HG03354 (cell line): ENCODE data around the gene CD8B.
"Not testable (repeated sequence)": the region's sequence is repeated elsewhere in the genome, so short reads cannot be mapped to it uniquely, and the experiment has no call there.

Experiments used
- ATAC-seq: cut with Tn5 transposase; IDR thresholded peaks from one replicate; pipeline ENCODE4 v1.9.1; 2021; ENCODE audit warnings: mild to moderate bottlenecking; ENCODE audit not compliant: unreplicated experiment, poor library complexity, severe bottlenecking

The CD8B gene

GRCh38 chr2:86861628-86862379 lies at the start of gene CD8B:
CD8B (minus strand) TSS chr2:86861886; CDS start chr2:86861865, 21 bp downstream.
- not testable (repeated sequence) for ATAC-seq

GRCh38 chr2:86905868-86906267 lies 44.2 kb upstream of the CD8B start:
- ATAC-seq = not testable (repeated sequence)

DNA sequence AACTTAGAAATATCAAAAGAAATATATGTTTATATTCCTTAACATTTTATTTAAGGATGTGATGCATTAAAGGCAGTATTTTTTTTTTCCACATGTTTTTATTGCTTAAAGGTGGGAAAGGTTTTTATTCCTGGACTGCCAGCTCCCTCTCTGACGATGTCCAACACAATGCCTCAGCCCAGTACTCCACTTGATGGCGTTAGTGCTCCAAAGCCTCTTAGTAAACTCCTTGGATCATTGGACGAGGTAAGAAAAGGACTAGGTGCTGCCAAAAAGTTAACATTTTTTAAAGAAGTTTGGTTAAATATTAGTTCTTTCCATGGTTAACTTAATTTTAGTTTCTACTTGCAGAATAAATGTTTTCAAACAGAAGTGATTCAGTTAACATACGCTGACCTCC lies 39.0 kb upstream of the CD8B start:
- not testable (repeated sequence) for ATAC-seq

DNA sequence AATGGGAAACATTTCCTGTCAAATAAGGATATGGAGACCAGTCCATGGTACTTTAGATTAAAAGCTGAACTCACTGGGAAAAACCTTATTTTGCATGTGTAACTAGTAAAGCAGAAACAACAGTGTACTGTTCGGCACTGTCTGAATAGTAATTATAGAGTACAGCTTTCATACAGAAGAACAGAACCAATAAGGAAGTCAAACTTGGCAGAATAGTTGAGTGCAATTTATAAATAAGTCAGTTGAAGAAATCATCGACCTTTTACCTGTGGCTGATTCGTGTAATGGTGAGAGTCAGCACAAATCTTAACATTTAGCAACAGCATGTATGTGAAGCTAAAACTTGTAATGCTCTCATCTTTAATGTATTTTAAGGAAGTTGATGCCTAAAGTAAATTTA lies 24.3 kb upstream of the CD8B start:
- ATAC-seq = peak; percentile 83

GRCh38 chr2:86882865-86883264 lies 21.2 kb upstream of the CD8B start:
- ATAC-seq = not testable (repeated sequence)

- not testable (repeated sequence) for ATAC-seq
These were observed 20.5 kb upstream of the CD8B start for GRCh38 chr2:86882118-86882665.

DNA sequence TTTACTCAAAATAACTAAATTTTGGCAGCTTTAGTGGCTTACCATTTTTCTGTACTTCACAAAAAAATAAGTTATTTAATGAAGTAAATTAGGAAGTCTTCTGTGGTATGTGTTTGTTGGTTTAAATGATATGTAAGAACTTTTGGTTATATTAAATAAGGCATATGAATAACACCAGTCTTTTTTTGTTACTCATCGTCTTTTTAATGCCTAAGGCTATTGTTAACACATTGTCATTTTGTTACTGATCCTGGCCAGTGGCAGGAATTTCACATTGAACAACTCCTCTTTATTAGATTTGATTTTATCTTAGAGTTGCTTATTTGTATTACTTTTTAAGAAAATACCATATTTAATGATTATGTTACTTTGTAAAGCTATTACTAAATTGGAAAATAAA lies 17.3 kb upstream of the CD8B start:
- not testable (repeated sequence) for ATAC-seq

DNA sequence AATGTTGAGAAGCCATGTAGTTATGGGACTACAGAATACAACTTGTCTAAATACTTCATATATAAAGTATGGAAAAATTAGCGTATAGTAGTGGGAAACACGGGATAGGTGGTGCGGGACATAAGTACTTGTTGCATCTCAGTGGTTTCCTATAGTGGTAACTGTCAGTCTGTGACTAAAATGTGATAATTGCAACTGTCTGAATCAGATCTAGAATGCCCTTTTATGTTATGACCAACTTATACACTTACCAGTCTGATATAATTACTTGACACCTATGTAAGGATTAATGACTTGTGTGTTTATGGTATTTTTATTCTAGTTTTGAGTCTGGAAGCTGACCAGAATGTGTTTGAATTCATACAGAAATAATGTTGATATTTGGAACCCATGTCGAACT lies 9.3 kb upstream of the CD8B start:
- ATAC-seq = not testable (repeated sequence)

GRCh38 chr2:86868895-86869468 lies 7.3 kb upstream of the CD8B start:
- not testable (repeated sequence) for ATAC-seq

DNA sequence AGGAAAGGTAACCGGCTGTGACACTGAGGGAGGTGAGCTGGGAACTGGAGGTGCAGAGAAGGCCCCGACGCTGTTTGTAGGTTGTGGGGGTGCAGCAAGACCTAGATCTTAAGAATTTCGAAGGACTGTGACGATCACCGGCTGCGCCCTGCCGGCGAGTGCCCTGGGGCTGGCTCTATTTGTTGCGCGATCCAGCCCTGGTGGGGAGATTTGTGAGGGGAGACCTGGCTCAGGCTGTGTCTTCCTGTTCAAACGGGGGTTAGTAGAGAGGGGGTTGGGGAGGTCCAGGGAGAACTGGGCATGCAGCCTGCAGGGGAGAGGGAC lies 656 bp upstream of the CD8B start:
- not testable (repeated sequence) for ATAC-seq

GRCh38 chr2:86861175-86861574 lies 511 bp downstream of the CD8B start:
- ATAC-seq = not testable (repeated sequence)

- ATAC-seq = not testable (repeated sequence)
These were observed 1.1 kb downstream of the CD8B start for GRCh38 chr2:86860573-86860972.

- ATAC-seq = not testable (repeated sequence)
These were observed 4.0 kb downstream of the CD8B start for GRCh38 chr2:86857688-86858087.

- ATAC-seq = not testable (repeated sequence)
These were observed 5.2 kb downstream of the CD8B start for GRCh38 chr2:86856498-86856897.

- ATAC-seq = not testable (repeated sequence)
These were observed 5.7 kb downstream of the CD8B start for GRCh38 chr2:86855981-86856380.

GRCh38 chr2:86851581-86851980 lies 10.1 kb downstream of the CD8B start:
- not testable (repeated sequence) for ATAC-seq

DNA sequence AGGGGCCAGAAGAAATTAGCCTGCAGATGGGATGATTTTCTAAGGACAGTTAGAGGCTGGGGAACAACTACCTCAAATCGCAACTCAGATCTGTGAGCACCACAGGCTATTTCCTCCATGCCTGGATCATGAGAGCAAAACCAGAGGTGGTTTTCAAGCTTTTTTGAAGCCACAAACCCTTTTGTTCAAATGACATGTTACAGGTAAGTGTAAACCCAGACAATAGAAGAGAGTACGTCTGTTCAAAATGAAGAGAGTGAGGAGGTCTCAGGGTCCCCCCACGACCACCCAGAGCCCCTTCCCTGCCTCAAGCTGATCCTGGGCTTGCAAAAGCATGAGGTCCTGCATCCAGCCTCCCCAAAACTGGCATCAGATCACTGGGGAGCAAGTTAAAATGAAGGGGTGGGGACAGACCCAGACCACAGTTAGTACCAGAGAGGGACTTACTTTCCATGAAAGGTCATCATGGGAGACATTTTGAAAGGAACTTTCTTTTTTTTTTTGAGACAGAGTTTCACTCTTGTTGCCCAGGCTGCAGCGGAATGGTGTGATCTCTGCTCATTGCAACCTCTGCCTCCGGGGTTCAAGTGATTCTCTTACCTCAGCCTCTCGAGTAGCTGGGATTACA lies 19.0 kb downstream of the CD8B start:
- ATAC-seq = not testable (repeated sequence)

- not testable (repeated sequence) for ATAC-seq
These were observed 20.4 kb downstream of the CD8B start for GRCh38 chr2:86841330-86841729.

- ATAC-seq = not testable (repeated sequence)
These were observed 21.7 kb downstream of the CD8B start for GRCh38 chr2:86839871-86840548.

GRCh38 chr2:86839455-86839854 lies 22.2 kb downstream of the CD8B start:
- not testable (repeated sequence) for ATAC-seq
